Endodermal cell (in vitro differentiated cells): ENCODE data around the gene CHL1. TPM values are rescaled to one million over a fixed set of nuclear protein-coding genes. Genes with fewer than 3 reads are reported as not detected.

Source experiments
- DNase-seq: peaks from one replicate; pipeline ENCODE4 v3.0.0-alpha.2; 2017
- H3K27ac ChIP-seq: 2 replicates; pipeline ENCODE4 v1.5.1; 2013; ENCODE audit warnings: mild to moderate bottlenecking, low read depth, low read length, moderate library complexity
- H3K27me3 ChIP-seq: 2 replicates; pipeline ENCODE4 v1.6.1; 2013; ENCODE audit warnings: mild to moderate bottlenecking, low read length, moderate library complexity; ENCODE audit not compliant: insufficient read depth, control insufficient read depth, poor library complexity, severe bottlenecking
- H3K36me3 ChIP-seq: 2 replicates; pipeline ENCODE4 v1.7.0; 2013; ENCODE audit warnings: mild to moderate bottlenecking, low read length, moderate library complexity; ENCODE audit not compliant: control insufficient read depth, insufficient read depth
- H3K4me1 ChIP-seq: one replicate; pipeline ENCODE4 v1.7.0; 2013; ENCODE audit warnings: low read length; ENCODE audit not compliant: control insufficient read depth, insufficient read depth
- H3K4me3 ChIP-seq: 2 replicates; pipeline ENCODE4 v1.5.1; 2013; ENCODE audit warnings: mild to moderate bottlenecking, low read length, moderate library complexity
- H3K9ac ChIP-seq: 2 replicates; pipeline ENCODE4 v1.6.1; 2013; ENCODE audit warnings: mild to moderate bottlenecking, low read length, moderate library complexity; ENCODE audit not compliant: poor library complexity, severe bottlenecking; ENCODE audit errors: extremely low read depth
- H3K9me3 ChIP-seq: 2 replicates; pipeline ENCODE4 v1.6.1; 2013; ENCODE audit warnings: mild to moderate bottlenecking, low read length, moderate library complexity; ENCODE audit not compliant: control insufficient read depth
- H3K27ac Mint-ChIP-seq: 2 replicates; pipeline ENCODE4 v1.8.0; 2020; ENCODE audit warnings: mixed read lengths
- H3K27me3 Mint-ChIP-seq: 2 replicates; pipeline ENCODE4 v1.8.0; 2021; ENCODE audit warnings: mild to moderate bottlenecking, mixed read lengths; ENCODE audit not compliant: insufficient read depth
- H3K36me3 Mint-ChIP-seq: 2 replicates; pipeline ENCODE4 v1.8.0; 2020; ENCODE audit warnings: low read depth, mixed read lengths
- H3K4me1 Mint-ChIP-seq: 2 replicates; pipeline ENCODE4 v1.8.0; 2020; ENCODE audit warnings: mixed read lengths
- H3K4me3 Mint-ChIP-seq: 2 replicates; pipeline ENCODE4 v1.8.0; 2020; ENCODE audit warnings: mild to moderate bottlenecking, moderate library complexity, mixed read lengths
- H3K9me3 Mint-ChIP-seq: 2 replicates; pipeline ENCODE4 v1.8.0; 2020; ENCODE audit warnings: mild to moderate bottlenecking, mixed read lengths
- WGBS, 2 experiments: methylation state at CpG; one replicate each; pipeline versions ENCODE4 v1.1.5 to v1.1.7; 2013; ENCODE audit warnings: missing lambda C conversion rate in 2 of 2, mixed read lengths in 1 of 2; ENCODE audit not compliant: insufficient coverage in 1 of 2, insufficient read length in 1 of 2; 5-methylcytosine and 5-hydroxymethylcytosine counted together
- total RNA-seq, 2 donors: library from RNA; stranded (reverse); fragmentation: NEBNext Ultra II Directional in 1 of 2; extraction: Animal tissue kit (Norgen Biotek cat#: 25700) in 1 of 2; gene quantifications; 2 replicates in 1 of 2; 3 replicates in 1 of 2; pipeline ENCODE4 v1.2.1, GENCODE V29; 2021
- TF ChIP-seq, protein P1 (sequence below): fragments of 200-600 bp; sonication (generic); conservative IDR thresholded peaks from 2 replicates; pipeline ENCODE4 v1.5.0; 2021; ENCODE audit warnings: antibody characterized with exemption, mild to moderate bottlenecking

CHL1 gene
- total RNA-seq, 2 donors from 2014 or later, result 2.2 to 2.8 TPM

DNA sequence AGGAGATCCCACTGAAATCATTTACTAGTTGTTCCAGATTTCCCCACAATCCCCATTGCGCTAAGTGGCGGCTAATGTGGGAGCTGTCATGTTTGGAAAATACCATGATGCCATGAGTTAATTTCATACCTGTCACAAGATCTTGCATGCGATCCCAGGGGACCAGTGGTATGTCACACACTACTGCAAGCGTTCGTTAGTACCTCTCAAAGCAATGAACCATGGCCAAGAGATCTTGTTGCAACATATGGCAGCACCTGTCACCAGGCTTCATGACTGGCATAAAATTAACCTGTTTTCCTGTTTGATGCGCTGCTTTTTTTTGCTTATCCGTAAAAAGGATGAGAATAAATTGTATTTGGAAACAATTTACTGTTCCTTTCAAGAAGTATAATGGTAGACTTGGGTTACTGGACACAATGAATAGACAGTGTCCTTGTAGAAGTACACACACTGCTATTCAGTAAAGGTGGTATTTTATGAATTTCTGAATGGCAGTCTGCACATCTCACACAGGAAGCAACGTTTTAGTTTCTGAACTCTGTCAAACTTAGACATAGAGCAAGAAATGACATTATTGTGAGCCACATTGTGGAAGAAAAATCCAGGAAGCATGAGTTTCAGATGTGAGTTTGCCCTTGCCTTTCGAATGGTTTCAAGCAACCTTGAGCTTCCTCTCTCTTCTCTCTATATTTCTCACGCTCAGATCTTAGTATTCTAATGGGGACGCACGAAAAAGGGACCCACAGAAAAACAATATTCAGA lies 81.9 kb downstream of the CHL1 start:
- WGBS, 2 experiments, result 69 to 75% methylated on average over 8 to 12 of the region's 12 CpGs
- Histone ChIP-seq H3K27me3 (no peaks in the 10 kb centered on the region), H3K27ac (no peak overlapping the region), H3K9ac (no peak overlapping the region), H3K4me3 (no peak overlapping the region), H3K36me3 (no peaks in the 10 kb centered on the region), H3K4me1 (no peaks in the 10 kb centered on the region), H3K9me3 (peaks cover 80% of the 10 kb centered on the region)
- no peak for DNase-seq
- TF ChIP-seq, protein P1, sequence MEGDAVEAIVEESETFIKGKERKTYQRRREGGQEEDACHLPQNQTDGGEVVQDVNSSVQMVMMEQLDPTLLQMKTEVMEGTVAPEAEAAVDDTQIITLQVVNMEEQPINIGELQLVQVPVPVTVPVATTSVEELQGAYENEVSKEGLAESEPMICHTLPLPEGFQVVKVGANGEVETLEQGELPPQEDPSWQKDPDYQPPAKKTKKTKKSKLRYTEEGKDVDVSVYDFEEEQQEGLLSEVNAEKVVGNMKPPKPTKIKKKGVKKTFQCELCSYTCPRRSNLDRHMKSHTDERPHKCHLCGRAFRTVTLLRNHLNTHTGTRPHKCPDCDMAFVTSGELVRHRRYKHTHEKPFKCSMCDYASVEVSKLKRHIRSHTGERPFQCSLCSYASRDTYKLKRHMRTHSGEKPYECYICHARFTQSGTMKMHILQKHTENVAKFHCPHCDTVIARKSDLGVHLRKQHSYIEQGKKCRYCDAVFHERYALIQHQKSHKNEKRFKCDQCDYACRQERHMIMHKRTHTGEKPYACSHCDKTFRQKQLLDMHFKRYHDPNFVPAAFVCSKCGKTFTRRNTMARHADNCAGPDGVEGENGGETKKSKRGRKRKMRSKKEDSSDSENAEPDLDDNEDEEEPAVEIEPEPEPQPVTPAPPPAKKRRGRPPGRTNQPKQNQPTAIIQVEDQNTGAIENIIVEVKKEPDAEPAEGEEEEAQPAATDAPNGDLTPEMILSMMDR, result no peak
- Mint-ChIP-seq H3K27me3 (peaks cover 42% of the 10 kb centered on the region), H3K4me3 (no peak overlapping the region), H3K27ac (no peak overlapping the region), H3K4me1 (peaks cover 3% of the 10 kb centered on the region), H3K9me3 (no peaks in the 10 kb centered on the region), H3K36me3 (no peaks in the 10 kb centered on the region)

DNA sequence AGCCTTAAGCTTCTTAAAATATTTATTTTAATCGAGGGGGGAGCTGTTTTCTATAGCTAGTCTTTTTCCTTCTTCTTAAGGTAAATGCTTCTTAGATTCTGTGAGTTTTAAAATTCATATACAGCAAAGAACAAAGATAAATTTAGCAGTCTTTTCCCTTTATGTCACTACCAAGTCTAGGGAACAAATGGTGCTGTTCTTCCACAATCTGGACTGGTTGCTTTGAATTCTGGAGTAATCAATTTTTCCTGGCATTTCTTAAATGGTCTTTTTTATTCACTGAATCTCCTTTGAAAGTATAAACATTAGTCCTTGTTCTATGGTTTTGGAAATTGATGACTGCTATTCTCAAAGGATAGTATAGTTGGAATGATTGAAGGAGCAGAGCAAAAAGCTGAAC lies 82.8 kb downstream of the CHL1 start:
- Mint-ChIP-seq H3K27me3 (peaks cover 37% of the 10 kb centered on the region), H3K4me3 (no peak overlapping the region), H3K9me3 (no peaks in the 10 kb centered on the region), H3K36me3 (no peaks in the 10 kb centered on the region), H3K4me1 (no peaks in the 10 kb centered on the region), H3K27ac (no peak overlapping the region)
- no CpG with 5 or more reads among the region's 1 CpG for WGBS, 2 experiments
- no peak overlapping the region for H3K4me3 ChIP-seq
- TF ChIP-seq, protein P1, result no peak
- H3K4me1 ChIP-seq, result no peaks in the 10 kb centered on the region
- no peak for DNase-seq
- H3K9me3 ChIP-seq, result peaks cover 80% of the 10 kb centered on the region
- no peaks in the 10 kb centered on the region for H3K27me3 ChIP-seq
- H3K9ac ChIP-seq, result no peak overlapping the region
- no peaks in the 10 kb centered on the region for H3K36me3 ChIP-seq
- H3K27ac ChIP-seq, result no peak overlapping the region

DNA sequence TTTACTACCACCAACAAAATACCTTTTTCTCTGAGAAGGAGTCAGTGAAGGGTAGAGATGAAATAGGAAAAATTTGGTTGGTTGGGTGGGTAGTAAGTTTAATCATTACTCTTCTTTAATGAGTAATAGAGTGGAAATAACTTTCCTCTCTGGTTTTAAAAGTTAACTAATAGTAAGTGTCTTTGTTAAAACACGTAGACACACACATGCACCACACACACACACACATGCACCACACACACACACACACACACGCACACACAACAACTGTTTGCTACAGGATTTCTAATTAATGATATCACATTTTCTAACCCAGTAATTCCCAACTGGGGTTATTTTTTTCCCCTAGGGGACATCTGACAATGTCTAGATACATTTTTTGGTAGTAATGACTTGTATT lies 84.1 kb downstream of the CHL1 start:
- Histone ChIP-seq H3K27me3 (no peaks in the 10 kb centered on the region), H3K4me3 (no peak overlapping the region), H3K9ac (no peak overlapping the region), H3K27ac (no peak overlapping the region), H3K4me1 (no peaks in the 10 kb centered on the region), H3K9me3 (peaks cover 82% of the 10 kb centered on the region), H3K36me3 (no peaks in the 10 kb centered on the region)
- Mint-ChIP-seq H3K9me3 (no peaks in the 10 kb centered on the region), H3K4me3 (no peak overlapping the region), H3K36me3 (no peaks in the 10 kb centered on the region), H3K27ac (no peak overlapping the region), H3K27me3 (peaks cover 32% of the 10 kb centered on the region), H3K4me1 (no peaks in the 10 kb centered on the region)
- no peak for DNase-seq
- 44% methylated on average over 2 of the region's 2 CpGs; no CpG with 5 or more reads in 1 of the 2 experiments for WGBS, 2 experiments
- TF ChIP-seq, protein P1, result no peak
